GM19328 (cell line): ENCODE results near the gene APMAP.

Source experiments
- ATAC-seq: cut with Tn5 transposase; IDR thresholded peaks from one replicate; pipeline ENCODE4 v1.9.1; 2021; ENCODE audit warnings: mild to moderate bottlenecking, moderate library complexity; ENCODE audit not compliant: unreplicated experiment

The APMAP gene

DNA sequence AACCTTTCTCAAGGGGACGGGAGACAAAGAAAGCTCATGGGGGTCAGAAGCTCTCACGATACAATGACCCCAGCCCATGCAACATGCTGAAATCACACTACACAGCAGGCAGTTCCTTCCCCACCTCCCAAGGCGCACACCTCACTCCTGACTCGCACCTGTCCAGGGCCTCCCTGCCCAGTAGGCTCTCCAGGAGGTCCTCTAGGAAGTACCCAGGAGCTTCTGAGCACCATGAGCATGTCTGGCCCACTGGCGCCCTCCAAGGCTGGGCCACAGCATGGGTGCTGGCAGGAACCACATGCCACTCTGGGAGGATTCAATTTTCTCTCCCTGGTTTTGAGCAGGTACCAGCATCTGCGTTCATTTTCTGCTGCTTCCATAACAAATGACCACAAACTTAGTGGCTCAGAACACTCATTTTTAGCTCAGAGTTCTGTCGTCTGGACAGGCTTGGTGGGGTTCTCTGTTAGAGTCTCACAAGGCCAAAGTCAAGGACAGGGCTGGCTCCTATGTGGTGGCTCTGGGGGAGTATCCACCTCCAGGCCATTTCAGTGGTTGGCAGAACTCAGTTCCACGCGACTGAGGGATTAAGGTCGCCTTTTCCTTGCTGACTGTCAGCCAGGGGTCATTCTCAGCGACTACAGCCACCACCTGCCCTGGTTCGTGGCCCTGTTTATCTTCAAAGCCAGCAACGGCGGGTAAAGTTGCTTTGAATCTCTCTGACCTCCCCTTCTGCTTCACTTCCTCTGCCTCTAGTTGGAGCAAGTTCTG lies 32.7 kb upstream of the APMAP start:
- ATAC-seq: no peak

DNA sequence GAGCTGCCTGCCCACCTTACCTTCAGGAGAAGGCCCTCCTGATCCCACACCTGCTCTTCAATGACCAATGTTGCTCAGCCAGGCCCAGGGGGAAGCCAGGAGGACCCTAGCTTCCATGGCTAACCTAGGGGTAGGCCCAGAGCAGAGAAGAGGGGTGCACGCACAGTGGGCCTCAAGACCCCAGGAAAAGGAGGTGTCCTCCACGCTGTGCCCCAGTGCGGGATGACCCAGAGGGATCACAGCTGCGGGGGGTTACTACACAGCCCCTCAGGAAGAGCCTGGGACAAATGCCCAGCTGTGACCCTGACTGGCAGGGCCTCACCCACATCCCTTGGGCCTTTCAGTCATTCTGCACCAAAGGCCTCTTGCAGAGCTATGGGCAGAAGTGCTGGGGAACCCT lies 31.6 kb upstream of the APMAP start:
- no peak for ATAC-seq

- no peak for ATAC-seq
These were observed 30.8 kb upstream of the APMAP start for GRCh38 chr20:25023356-25023755.

DNA sequence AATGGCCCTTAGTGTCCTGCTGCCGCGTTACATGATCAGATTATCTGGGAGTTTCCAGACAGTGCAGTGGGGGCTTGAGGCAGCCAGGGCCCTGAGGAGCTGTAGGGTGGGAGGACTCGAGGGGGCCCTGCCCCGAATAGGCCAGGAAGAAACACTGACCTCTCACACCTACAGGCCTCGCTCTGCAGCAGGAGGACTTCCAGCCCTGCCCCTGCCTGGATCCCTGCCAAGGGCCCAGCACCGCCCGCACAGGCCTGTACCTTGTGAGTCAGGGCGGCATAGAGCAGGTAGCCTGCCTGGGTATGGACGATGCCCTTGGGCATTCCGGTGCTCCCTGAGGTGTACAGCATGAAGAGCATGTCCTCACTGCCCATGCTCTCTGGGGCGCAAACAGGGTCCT lies 30.1 kb upstream of the APMAP start:
- ATAC-seq: no peak

- ATAC-seq: no peak
These were observed 28.8 kb upstream of the APMAP start for GRCh38 chr20:25021336-25021735.

DNA sequence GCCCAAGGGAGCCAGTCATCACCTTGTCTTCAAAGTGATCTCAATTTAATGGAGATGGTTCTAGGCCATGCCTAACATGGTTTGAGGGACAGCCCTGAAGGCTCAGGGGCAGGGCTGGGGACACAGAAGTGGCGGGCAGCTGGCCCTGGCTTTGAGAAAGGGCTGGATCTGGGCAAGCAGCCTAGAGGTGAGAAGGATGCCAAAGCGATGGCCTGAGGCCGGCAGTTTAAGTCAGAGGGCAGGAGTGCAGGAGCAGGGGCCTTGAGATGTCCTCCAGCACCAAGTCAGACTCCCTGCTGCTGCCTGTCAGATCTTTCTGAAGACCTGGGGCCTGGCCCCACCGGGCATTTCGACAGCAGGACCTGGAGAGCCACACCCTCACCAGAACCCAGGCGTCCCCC lies 28.4 kb upstream of the APMAP start:
- no peak for ATAC-seq

DNA sequence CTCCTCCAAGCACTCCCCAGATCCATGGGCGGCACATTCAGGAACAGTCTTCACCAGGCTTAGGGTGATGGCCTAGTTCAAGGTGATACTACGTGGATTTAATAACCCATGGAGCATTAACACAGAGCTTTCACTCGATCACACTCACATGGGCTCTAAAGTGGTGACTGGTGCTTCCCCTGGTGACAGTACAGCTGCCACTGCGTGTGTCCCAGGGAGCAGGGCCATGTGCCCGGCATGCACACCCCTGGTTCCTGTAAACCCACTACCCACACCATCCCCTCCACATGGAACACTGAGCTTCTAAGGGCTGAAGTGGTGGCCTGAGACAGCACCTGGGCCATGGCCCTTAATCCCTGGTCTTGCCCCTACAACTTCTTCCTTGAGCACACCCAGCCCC lies 27.8 kb upstream of the APMAP start:
- no peak for ATAC-seq

DNA sequence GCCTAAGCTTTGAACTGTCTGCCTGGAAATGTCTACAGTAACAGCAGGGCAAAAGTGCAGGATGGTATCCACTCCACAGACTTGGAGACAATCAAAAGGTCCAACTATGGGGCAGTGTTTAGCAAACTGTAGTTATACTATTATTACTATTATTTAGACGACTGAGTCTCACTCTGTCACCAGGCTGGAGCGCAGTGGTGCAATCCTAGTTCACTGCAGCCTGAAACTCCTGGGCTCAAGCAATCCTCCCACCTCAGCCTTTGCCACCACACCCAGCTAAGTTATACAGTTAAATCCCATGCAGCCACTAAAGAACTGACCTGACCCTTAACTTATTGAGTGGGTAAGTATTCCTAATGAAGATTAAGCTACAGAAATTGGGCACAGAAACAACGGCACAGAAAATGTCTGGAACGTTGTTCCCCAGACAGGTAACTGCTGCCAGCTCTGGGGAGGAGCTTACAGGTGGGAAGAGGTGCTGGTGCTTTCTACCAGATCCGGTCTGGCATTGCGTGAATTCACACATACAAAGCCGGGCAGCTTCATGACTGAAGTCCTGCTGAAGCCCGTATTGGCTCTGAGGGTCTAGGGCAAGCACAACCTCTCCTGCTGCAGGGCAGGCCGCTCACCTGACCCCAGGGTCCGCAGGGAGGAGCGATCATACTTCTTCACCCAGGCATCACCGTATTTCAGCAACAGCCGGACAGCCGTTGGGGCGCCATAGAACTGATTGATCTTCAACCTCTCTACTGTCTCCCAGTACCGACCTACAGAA lies 27.0 kb upstream of the APMAP start:
- no peak for ATAC-seq

- ATAC-seq: no peak
These were observed 26.3 kb upstream of the APMAP start for GRCh38 chr20:25018841-25019240.

DNA sequence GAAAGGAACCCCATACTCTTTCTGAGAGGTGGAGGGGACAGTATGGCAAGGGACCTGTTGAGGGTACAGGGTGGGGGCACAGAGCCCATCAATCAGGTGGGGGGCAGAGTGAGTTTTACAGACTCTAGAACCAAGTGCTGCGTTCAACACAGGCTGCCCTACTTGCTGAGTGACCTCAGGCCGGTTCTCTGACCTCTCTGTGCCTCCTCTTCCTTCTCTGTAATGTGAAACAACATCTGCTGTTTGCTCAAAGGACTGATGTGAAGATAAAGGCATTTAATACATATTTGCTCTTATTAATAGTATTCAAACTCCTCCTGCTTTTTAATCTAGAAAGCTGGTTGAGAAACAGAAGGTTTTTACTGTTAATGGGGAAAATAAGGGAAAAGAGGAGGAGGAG lies 25.9 kb upstream of the APMAP start:
- no peak for ATAC-seq

GRCh38 chr20:25017257-25017803 lies 24.8 kb upstream of the APMAP start:
- no peak for ATAC-seq

DNA sequence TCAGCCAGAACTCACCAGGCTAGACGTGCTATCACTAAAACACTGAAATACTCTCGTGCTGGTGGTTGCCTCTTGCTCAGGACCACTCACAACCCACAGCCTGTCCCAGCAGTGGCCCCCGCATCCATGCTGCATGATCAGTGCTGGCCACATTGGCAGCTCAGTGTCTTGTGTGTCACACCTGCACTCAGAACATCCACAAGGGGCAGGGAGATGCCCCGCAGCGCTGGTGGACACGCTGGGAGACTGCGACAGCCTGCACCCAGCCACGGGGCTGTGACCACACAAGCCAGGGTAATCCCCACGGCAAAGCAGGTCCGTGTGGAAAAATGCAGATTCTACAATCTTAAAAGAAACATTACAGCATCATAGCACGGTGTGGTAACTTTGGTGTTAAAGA lies 23.9 kb upstream of the APMAP start:
- no peak for ATAC-seq

- no peak for ATAC-seq
These were observed 23.4 kb upstream of the APMAP start for GRCh38 chr20:25015986-25016385.

DNA sequence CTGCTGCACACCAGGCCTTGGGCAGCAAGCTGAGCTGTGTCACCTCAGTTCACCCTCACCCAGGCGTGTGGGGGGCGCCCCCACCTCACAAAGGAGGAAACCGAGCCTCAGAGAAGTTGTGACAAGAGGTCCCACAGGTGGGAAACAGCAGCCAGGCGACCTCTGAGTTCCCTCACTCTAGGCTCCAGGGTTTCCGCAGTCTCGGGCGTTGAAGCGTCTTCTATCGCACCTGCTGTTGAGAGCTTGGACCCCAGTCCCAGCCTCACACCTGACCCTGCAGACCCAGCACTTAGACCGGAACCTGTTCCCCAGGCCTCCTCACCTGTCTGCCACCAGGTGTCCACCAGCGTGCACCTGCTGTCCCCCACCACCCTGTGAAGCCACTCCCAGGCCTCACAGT lies 22.3 kb upstream of the APMAP start:
- no peak for ATAC-seq

- ATAC-seq: no peak
These were observed 21.2 kb upstream of the APMAP start for GRCh38 chr20:25013478-25014380.

DNA sequence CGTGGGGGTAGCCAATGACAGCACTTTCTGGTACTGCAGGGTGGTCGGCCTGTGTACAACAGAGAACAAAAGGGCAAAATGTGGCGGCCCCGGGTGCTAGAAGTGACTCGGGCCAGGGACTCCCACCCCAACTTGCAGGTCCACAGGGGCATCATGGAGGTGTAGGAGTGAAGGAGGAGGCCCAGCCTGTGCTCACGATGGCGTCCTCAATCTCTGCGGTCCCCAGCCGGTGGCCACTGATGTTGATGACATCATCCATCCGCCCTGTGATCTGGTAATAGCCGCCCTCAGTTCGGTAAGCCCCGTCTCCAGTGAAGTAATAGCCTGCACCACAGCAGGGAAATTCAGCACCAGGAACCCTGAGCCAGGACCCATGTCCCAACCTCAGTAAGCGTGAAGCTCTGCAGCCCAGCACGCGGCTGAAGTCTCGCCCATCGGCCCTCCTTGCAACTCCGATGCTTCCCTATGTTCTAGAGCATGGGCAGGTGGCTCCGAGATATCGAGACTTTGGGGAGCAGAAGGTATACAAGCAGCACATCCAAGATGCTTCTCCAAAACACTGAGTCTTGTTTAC lies 20.2 kb upstream of the APMAP start:
- ATAC-seq: no peak

GRCh38 chr20:25011831-25012241 lies 19.3 kb upstream of the APMAP start:
- ATAC-seq: no peak

- no peak for ATAC-seq
These were observed 18.7 kb upstream of the APMAP start for GRCh38 chr20:25011261-25011660.

DNA sequence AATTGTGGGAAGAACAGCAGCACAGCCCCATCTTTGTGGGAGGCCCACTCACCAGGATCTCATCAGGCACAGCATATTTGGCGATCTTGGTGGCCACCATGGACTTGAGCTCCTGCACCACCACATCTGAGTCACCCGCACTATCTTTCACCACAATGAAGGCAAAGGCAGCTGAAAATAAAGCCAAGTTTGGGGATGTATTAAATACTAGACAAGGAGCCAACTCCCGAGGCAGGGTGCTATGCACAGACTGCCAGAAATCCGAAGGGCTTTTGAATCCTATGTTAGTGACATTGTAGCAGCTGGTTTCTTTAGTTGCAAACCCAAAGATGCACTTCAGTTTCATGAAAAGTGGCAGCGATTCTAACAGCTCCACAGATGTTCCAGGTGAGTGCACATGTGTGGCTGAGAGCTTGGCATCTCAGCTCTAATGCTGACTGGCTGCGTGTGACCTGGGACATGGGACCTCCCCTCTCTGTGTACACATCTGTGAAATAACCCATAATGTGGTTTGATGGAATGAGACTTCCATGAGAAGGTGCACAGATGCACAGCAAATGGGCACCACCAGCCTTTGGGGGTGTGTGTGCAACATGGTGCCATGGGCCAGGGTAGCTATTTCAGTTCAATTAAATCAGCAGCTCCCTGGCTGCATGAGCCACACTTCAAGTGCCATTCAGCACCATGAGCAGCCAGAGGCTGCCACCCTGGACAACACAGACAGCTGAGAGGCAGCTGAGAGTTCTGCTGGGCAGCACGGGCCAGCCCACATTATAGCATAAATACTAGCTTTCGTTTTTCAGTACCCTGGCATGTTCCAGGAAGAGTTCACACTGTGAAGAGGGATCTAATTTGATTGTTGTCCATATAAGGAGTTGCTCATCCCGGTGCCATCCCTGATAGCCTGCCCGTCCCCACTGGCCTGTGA lies 16.9 kb upstream of the APMAP start:
- no peak for ATAC-seq
